LHCN-M2 (cell line): ENCODE results near the gene EXOSC5. TPM values are rescaled to one million over a fixed set of nuclear protein-coding genes. Genes with fewer than 3 reads are reported as not detected.
"Not testable (repeated sequence)": the region's sequence is repeated elsewhere in the genome, so short reads cannot be mapped to it uniquely, and the experiment has no call there.

ENCODE experiments used
- DNase-seq: peaks from one replicate; pipeline ENCODE4 v3.0.0-alpha.2; 2012; ENCODE audit warnings: low read depth
- polyA plus RNA-seq: library from polyadenylated mRNA; unstranded; fragments of >200 nt; gene quantifications from one replicate; pipeline ENCODE4 v1.2.1, GENCODE V29; 2012; ENCODE audit warnings: missing spikeins
- total RNA-seq: library from RNA; depleted of rRNA; stranded (reverse); fragments of >200 nt; gene quantifications from 2 replicates; pipeline ENCODE4 v1.2.3, GENCODE V29; 2014; rRNA removed

The EXOSC5 gene
- total RNA-seq = 28.6 and 33.0 TPM in 2 replicates
- polyA plus RNA-seq = 15.4 TPM

DNA sequence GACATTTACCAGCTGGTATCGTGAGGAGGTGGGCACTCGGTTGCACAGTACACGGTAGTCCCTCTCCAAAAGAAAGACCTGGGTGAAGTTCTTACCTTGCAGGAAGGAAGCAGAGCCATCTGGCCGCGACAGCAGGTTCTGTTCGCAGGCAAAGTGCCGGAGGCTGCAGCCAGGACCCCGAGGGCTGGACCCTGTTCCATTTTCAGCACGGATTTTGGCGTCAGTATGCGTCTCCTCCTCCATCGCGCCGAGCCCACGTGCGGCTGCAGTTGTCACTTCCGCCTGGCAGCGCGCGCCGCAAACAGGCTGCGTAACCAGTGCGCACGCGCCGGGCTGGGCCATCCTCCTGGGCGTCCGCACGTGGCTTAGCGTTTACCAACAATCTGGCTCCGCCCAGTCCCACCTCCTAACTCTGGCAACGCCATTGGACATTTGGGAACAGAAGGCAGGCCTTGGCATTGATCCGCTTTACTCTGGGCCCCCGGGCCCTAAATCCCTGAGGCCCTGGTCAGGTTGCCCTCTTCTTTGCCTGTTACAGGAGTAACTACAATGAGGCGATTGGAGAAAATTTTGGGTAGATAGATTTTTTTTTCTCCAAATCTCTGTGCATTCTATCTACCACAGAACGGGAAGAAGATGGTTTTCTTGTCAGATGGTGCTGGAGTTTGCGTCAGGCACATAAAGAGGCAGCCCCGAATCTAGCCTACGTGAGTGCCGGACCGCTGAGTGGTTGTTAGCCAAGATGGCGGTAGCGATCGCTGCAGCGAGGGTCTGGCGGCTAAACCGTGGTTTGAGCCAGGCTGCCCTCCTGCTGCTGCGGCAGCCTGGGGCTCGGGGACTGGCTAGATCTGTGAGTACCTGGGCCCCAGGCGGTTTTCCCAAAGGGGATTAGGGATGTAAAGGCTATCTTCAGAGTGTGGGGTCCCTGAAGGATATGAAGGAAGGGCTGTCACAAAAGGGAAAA, at the start of gene EXOSC5, which contains the start of gene BCKDHA:
Gene EXOSC5 (minus strand): TSS at position 274 of the 964 bp plus-strand sequence. CDS start 31 bp downstream, at position 243.
Gene BCKDHA (plus strand): TSS at position 733 of the 964 bp plus-strand sequence. CDS start 10 bp downstream, at position 743.
- DNase-seq = peak; percentile 99

DNA sequence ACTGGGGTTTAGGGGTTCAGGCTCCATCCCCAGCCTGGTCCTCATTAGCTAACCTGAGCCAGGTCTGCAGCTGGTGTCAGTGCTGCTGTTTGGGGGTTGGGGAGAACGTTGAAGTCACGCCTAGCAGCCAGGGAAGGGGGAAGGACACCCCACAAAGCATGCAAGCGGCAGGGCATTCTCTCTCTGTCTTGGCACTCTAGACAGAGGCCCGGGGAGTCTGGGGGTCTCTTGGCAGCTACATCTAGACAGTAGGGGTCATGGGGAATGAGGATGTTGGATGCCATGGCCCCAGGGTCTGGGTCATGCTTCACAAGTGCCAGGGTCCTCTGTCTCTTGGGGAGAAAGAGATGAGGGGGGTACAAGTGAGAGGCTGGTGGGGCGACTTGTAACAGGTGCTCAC, 48.4 kb upstream of the EXOSC5 start:
- DNase-seq = no peak

DNA sequence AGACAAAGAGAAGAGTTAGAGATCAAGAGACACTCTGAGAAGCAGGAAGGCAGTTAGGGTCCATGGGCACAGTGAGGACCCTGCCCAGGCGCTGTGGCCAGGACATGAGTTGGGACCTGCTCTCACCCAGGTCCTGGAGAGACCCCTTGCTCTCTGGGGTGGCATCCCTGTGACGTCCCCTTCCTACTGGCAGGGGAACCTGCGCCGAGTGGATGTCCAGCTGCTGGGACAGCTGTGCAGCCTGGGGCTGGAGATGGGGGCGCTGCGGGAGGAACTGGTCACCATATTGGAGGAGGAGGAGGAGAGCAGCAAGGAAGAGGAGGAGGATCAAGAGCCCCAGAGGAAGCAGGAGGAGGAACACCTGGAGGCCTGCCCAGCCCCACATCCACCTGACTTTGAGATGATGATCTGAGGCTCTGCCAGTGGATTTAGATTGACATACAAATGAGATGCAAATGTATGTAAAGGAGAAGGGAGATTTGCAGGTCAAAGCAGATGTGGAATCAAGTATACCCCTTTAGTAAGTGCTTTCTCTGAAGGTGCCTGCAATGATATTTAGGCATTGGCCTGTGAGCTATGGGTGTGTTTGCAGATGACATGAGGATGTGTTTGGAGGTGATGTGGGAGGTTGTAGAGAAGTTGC, 46.8 kb upstream of the EXOSC5 start:
- no peak for DNase-seq

DNA sequence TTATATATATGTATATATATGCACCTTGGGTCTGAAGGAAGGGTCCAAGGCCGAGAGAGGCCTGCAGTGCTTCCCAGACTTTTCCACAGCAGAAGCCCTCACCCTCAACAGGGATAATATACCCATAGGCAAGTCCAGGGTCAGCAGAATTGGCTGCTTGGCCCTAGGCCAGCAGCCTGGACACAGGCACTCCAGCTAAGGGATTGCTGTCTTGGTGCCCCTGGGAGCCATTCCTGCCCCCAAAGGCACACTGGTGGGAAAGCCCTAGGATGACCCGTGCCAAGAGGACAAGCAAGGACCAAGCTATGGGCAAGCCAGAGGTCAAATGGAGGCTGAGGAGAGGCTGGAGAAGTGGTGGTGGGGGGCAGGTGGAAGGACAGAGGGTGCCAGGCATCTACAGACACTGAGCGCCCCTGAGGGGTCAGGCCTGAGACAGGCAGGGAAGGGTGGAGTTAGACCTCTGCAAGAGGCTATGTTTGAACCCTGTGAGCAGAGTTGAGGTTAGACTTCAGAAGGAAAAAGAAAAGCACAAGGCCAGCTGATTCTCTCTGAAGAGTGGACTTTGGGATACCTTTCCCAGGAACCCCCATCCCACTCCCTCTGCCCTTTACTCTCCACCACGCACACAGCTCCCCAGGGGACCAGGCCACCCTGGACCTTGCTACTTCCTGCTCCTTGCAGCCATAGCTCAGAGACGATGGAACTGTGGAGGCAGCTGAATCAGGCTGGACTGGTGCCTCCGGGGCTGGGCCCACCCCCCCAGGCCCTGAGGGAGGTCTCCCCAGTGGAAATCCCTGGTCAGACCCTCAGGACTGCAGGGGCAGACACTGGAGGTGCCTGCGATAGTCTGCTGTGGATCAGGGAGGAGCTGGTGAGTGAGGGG, 45.6 kb upstream of the EXOSC5 start, which contains the start of gene ERICH4:
Gene ERICH4 (plus strand): TSS at position 684 of the 883 bp plus-strand sequence. CDS start 14 bp downstream, at position 698.
- DNase-seq = no peak

DNA sequence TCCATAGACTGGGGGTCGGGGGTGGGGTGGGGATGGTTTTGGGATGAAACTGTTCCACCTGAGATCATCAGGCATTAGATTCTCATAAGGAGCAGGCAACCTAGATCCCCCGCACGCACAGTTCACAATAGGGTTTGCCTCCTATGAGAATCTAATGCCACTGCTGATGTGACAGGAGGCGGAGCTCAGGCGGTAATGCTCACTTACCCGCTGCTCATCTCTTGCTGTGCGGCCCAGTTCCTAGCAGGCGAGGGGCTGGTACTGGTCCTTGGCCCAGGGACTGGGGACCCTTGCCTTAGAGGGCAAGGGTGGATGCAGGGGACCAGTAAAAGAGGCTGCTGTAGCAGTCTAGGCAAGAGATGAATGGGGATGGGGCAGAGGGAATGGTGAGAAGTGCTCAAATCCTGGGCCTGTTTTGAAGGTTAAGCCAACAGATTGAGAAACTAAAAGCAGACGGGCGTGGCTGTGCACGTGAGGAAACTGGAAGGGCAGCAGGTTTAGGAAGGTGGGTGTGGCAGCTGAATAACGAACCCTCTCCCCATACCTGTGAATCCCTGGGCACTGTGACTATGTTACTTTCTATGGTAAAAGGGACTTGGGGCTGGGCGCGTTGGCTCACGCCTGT, 44.3 kb upstream of the EXOSC5 start:
- no peak for DNase-seq

DNA sequence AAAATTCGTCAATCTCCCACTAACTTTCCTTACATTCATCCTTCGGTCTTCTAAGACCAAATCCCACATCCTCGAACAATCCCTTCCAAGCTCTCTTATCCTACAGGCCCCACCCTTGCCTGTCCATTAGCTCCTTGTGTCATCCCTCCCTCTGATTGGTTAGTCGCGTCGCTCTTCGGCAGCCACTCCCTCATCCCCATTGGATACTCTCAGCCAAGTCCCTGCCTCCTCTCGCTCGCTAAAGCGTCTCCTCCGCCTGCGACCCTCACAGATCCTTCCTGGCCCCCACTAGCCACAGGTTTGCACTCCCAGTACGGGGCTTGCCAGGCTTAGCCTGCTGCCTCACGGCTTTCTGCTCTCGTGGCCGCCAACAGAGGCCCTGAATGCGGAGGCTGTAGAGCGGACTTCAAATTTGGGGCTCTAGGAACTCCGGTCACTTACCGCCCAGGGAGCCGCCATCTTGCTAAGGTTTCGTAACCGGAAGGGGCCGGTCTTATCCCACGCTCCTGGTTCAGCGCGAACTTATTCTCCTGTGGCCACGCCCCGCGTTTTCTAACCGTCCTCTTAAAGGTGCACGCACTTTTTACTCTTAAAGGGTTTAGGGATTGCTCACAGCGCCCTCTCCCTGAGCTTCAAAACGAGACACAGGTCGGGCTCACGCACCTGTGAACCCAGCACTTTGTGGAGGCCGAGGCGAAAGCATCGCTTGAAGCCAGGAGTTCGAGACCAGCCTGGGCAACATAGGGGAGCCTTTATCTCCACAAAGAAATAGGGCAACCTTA, 42.5 kb upstream of the EXOSC5 start, which contains the start of gene DMAC2:
Gene DMAC2 (minus strand): TSS at position 472 of the 782 bp plus-strand sequence. CDS start 13 bp downstream, at position 459.
- DNase-seq = peak; percentile 97

DNA sequence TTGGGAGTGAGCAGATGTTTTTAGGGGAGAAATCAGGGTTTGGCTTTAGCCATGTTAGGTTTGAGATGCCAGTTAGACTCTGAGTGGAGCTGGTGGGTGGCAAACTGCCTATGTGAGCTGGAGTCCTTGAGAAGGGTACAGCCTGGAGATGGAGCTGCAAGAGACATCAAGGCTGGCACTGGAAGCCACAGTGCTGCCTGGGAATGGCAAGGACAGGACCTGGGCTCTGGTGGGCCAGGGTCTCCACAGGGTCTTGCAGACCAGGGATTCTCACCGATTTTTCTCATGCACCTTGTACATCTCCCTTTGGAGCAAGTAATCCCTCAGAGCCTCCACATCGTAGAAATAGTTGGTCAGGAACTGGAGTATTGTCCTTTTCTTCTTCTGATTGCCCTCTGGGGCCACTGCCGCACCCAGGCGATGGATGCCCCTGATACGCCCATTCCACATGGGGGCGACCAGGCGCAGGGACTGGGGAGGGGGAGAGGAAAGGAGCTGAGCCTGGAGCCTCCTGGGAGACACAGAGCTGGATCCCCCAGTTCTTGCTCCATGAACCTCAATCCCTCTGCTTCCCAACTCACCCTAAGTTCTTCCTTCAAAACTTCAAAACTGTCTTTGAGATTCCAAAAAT, 40.9 kb upstream of the EXOSC5 start:
- no peak for DNase-seq

DNA sequence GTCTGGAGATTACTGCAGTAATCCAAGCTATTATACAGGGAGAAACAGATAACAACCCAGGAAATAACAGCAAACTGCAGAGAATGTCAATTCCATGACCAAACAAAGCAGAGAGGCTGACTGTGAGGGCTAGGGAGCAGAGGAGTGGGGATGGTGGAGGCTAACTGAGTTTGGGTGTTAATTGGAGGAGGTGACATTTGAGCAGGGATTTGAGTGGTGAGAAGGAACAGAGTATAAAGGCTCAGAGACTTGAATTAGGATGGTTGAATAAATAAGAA, 39.5 kb upstream of the EXOSC5 start:
- no peak for DNase-seq

DNA sequence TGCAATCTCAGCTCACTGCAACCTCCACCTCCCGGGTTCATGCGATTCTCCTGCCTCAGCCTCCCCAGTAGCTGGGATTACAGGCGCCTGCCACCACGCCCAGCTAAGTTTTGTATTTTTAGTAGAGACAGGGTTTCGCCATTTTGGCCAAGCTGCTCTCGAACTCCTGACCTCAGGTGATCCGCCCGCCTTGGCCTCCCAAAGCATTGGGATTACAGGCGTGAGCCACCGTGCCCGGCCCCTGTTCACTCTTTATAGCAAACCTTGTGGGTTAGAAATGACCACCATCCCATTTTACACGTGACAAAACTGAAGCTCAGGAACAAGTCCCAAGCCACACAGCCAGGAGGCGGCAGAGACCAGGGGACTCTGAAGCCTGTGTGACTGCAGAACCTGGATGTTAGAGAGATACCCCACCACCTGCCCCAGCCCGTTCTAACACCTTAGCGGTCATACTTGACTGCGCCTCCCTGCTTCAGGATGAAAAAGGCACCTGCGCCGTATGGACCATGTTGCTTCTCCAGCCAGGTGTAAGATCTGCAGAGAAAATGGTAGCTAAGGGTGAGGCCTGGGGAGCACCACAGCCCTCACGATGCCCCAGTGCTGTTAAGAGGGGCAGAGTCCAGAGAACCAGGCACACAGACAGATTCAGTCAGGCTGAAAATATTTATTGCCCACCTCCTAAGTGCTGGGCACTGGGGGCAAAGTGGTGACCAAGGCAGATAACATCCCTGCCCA, 38.9 kb upstream of the EXOSC5 start:
- DNase-seq = no peak

DNA sequence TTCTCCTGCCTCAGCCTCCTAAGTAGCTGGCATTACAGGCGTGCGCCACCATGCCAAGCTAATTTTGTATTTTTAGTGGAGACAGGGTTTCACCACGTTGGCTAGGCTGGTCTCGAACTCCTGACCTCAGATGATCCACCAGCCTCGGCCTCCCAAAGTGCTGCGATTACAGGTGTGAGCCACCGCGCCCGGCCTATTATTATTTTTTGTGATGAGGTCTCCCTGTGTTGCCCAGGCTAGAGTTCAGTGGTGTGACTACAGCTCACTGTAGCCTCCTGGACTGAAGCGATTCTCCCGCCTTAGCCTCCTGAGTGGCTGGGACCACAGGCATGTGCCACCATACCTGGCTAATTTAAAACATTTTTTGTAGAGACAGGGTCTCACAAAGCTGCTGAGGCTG, 38.2 kb upstream of the EXOSC5 start:
- not testable (repeated sequence) for DNase-seq

DNA sequence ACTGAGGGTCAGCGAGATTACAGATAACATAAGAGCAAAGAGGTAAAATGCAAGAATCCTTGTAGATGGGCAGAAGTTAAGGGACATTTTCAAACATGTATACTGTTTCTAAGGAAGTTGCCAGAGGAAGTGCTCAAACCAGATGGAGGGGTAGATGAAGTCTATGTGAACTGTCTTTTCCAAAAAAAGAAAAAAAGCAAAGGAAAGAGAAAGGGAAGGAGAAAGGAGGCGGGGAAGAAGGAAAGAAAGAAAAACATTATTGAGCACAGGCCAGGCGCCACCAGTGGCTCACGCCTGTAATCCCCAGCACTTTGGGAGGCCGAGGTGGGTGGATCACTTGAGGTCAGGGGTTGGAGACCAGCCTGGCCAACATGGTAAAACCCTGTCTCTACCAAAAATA, 37.3 kb upstream of the EXOSC5 start:
- DNase-seq = no peak

DNA sequence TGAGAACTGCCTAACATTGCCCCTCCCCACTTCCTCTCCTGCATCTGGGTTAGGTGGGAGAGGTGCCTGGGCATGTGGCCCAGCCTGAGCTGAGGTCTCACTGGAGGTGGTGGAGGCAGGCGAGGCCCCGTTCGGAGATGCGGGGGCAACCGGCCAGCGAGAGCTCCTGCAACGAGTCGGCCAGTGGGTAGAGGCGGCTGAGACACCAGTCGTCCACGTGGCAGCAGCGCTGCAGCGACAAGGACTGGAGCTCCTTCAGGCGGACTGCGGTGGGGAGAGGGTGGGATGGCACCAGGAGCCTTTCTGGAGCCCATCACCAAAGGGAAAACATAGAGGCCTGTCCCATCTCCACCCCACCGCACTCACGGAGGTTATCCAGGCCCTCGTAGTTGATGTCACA, 36.0 kb upstream of the EXOSC5 start:
- no peak for DNase-seq

DNA sequence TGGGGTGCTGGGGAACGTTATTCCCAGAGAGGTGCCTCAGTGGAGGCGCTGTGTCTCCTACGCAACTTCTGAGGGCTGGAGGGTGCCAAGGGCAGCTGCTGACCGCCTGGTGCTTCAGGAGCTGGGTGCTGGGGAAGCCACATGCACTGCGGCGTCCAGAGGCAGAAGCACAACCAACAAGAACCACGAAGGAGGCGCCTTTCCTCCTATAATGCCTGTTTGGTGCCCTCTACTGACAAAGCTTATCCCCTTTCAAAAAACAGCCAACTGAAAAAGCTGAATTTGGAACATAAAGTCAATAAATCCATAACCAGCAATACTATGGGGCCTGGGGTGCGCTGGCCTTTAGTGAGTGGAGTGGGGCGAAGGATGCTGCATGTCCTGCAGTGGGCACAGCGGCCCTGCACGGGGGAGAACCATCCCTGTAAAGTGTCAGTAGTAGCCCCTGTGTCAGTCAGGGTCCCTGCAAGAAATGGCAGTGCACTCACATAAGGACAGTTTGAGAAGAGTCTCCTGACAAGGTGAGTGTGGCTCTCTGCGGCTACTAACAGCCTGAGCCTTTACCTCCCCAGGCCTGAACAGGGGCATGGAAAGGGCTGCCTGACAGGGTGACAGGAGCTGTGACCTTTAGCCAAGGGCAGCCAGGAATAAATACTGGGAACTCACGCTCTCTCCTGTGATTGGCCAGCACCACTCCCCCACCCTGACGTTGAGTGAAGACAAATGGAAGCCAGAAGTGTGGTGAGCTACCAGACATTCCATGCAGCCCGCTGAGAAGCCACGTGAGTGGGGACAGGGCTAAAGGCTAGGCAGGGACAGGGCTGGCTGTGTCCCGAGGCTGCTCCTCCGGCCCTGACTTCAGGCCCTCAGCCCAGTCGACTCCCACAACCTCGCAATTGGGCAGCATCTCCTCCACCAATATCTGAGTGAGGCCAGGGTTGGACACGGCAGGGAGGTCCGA, 34.5 kb upstream of the EXOSC5 start:
- DNase-seq = no peak

DNA sequence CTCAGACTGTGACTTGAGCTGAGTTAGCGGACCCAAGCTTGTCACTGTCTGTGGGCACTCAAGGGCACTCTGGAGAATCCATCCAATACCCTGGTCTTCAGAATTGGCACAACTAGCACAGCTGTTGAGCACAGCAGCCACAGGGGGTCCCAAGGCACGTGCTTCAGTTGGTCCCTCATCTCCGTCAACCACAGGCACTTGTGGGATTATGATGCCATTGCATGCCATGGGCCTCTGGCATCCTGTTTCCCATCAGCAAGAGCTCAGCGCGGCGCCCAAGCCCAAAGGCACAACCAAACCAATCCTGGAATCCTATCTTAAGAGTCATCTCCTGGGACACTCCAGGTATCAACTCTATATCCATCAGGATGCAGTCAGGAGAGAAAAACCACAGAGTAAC, 33.8 kb upstream of the EXOSC5 start:
- DNase-seq = no peak

DNA sequence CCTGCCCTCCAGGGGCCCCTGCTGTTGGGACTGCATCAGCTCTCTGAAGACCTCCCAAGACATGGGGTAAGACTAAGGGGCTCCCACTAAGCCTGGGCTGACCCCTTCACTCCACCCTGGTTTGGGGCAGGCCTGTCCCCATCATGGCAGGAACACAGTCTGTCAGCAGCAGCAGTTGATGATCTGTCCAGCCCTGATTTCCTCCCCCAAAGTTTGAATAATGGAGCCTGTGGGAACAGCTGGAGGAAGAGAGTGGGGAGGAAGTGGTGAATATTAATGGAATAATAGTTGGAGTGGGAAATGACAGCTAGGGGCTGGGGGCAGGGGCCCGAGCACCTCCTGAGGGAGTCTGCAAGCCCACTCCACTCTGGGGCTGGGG, 31.3 kb upstream of the EXOSC5 start:
- DNase-seq = peak; percentile 25

DNA sequence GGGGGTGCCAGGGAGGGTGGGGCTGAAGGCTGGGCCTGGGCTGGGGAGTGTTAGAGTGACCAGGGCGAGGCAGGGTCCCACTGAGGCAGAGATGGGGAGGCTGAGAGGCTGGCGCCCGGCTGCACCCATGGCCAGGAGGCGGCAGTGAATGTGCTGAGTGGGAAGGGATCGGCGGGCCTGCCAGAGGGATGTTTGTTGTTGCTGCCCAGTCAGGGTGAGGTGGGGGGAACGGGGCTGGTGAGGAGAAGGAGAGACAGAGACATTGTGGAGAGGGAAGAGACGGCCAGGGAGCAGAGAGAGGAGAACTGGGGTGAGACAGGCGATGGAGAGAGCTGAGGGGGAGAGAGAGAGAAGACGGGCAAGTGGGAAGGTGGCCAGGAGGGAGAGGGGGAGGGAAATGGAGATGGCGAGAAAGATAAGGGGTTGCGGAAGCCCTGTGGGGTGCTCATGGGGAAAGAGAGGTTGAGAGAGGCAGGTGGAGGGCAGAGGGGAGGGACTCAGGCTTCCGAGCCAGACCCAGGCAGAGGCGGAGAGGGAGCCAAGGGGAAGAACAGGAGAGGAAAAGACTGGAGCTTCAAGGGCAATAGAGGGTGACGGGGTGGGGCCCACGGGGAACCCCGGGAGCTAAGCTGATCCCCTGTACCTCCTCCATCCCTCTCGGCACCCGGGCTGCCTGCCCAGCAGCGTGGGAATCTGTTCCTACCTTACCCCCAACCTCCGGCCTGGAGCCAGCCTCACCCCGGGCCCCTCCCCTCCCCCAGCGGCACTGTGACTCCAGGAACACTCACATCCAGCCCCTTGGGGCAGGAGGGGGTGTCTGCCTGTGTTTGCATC, 30.7 kb upstream of the EXOSC5 start:
- DNase-seq = no peak
